Fibroblast of peridontal ligament (primary cell): ENCODE data around the gene GNA12.
"Not testable (repeated sequence)": the region's sequence is repeated elsewhere in the genome, so short reads cannot be mapped to it uniquely, and the experiment has no call there.

Source experiments
- DNase-seq: peaks from one replicate; pipeline ENCODE4 v3.0.0-alpha.2; 2010; ENCODE audit errors: extremely low read depth

Gene GNA12

GRCh38 chr7:2728316-2729030 lies 115.6 kb downstream of the GNA12 start:
- peak; percentile 12 for DNase-seq

- DNase-seq, result not testable (repeated sequence)
Observed at GRCh38 chr7:2727206-2727605, 116.9 kb downstream of the GNA12 start.

GRCh38 chr7:2726316-2727018 lies 117.6 kb downstream of the GNA12 start:
- no peak for DNase-seq

GRCh38 chr7:2725178-2726105 lies 118.7 kb downstream of the GNA12 start:
- no peak for DNase-seq

- DNase-seq, result no peak
Observed at GRCh38 chr7:2724453-2725177, 119.5 kb downstream of the GNA12 start.

- DNase-seq, result not testable (repeated sequence)
Observed at GRCh38 chr7:2724036-2724435, 120.1 kb downstream of the GNA12 start.

GRCh38 chr7:2723138-2723850 lies 120.8 kb downstream of the GNA12 start:
- DNase-seq, result no peak

- DNase-seq, result no peak
Observed at GRCh38 chr7:2722591-2722990, 121.5 kb downstream of the GNA12 start.

- no peak for DNase-seq
Observed at GRCh38 chr7:2721842-2722241, 122.3 kb downstream of the GNA12 start.

- DNase-seq, result no peak
Observed at GRCh38 chr7:2720024-2720423, 124.1 kb downstream of the GNA12 start.

GRCh38 chr7:2719007-2719406 lies 125.1 kb downstream of the GNA12 start:
- DNase-seq, result no peak

- no peak for DNase-seq
Observed at GRCh38 chr7:2718296-2718965, 125.7 kb downstream of the GNA12 start.

GRCh38 chr7:2717293-2718261 lies 126.5 kb downstream of the GNA12 start:
- no peak for DNase-seq

- DNase-seq, result no peak
Observed at GRCh38 chr7:2716906-2717292, 127.2 kb downstream of the GNA12 start.

GRCh38 chr7:2716488-2716887 lies 127.6 kb downstream of the GNA12 start:
- no peak for DNase-seq

- no peak for DNase-seq
Observed at GRCh38 chr7:2715341-2716231, 128.5 kb downstream of the GNA12 start.

- DNase-seq, result no peak
Observed at GRCh38 chr7:2714636-2715035, 129.5 kb downstream of the GNA12 start.

GRCh38 chr7:2713978-2714377 lies 130.1 kb downstream of the GNA12 start:
- no peak for DNase-seq
